HG02642 (cell line): ENCODE data around the gene MGAT3.

Experiments used
- ATAC-seq: cut with Tn5 transposase; IDR thresholded peaks from one replicate; pipeline ENCODE4 v1.9.1; 2021; ENCODE audit warnings: mild to moderate bottlenecking; ENCODE audit not compliant: unreplicated experiment, poor library complexity

Gene MGAT3

GRCh38 chr22:39487826-39488520, 31.2 kb downstream of the MGAT3 start:
- ATAC-seq, result no peak

GRCh38 chr22:39488563-39489083, 31.8 kb downstream of the MGAT3 start:
- ATAC-seq, result no peak

GRCh38 chr22:39489094-39490068, 32.6 kb downstream of the MGAT3 start:
- no peak for ATAC-seq

- ATAC-seq, result no peak
These were observed 33.5 kb downstream of the MGAT3 start for GRCh38 chr22:39490135-39490798.

- ATAC-seq, result no peak
These were observed 34.3 kb downstream of the MGAT3 start for GRCh38 chr22:39490966-39491680.

GRCh38 chr22:39491696-39492095, 34.9 kb downstream of the MGAT3 start:
- ATAC-seq, result no peak

- no peak for ATAC-seq
These were observed 35.4 kb downstream of the MGAT3 start for GRCh38 chr22:39492186-39492585.

GRCh38 chr22:39493759-39494158, 36.9 kb downstream of the MGAT3 start:
- ATAC-seq, result no peak

GRCh38 chr22:39494471-39495120, 37.8 kb downstream of the MGAT3 start:
- no peak for ATAC-seq

- peak; percentile 49 for ATAC-seq
These were observed 39.5 kb downstream of the MGAT3 start for GRCh38 chr22:39496131-39496838.

GRCh38 chr22:39497429-39497828, 40.6 kb downstream of the MGAT3 start:
- ATAC-seq, result no peak

GRCh38 chr22:39498368-39498767, 41.6 kb downstream of the MGAT3 start:
- ATAC-seq, result no peak

GRCh38 chr22:39498802-39499201, 42.0 kb downstream of the MGAT3 start:
- ATAC-seq, result no peak

- no peak for ATAC-seq
These were observed 43.3 kb downstream of the MGAT3 start for GRCh38 chr22:39500101-39500500.

GRCh38 chr22:39501644-39502108, 44.9 kb downstream of the MGAT3 start:
- ATAC-seq, result no peak

GRCh38 chr22:39502109-39502788, 45.4 kb downstream of the MGAT3 start, which contains the start of gene MIEF1:
MIEF1 (plus strand) TSS chr22:39502290; CDS start chr22:39511295, 9,005 bp downstream.
- peak; percentile 87 for ATAC-seq

- no peak for ATAC-seq
These were observed 46.1 kb downstream of the MGAT3 start for GRCh38 chr22:39502789-39503409.

GRCh38 chr22:39503630-39504029, 46.8 kb downstream of the MGAT3 start:
- ATAC-seq, result no peak
